ENCODE measurements around the gene ORAI1.
"Not testable (repeated sequence)": the region's sequence is repeated elsewhere in the genome, so short reads cannot be mapped to it uniquely, and the experiment has no call there.

Gene ORAI1

GRCh38 chr12:121626087-121626852 is at the start of gene ORAI1:
TSS of gene ORAI1 (plus strand) at chr12:121626530.
- DNase-seq (ENCODE audit: low read depth), result peak; percentile 96

GRCh38 chr12:121576851-121577391 is 49.4 kb upstream of the ORAI1 start:
- no peak for DNase-seq (ENCODE audit: low read depth)

- DNase-seq (ENCODE audit: low read depth), result no peak
Observed at GRCh38 chr12:121577443-121578180, 48.7 kb upstream of the ORAI1 start.

GRCh38 chr12:121578230-121579189 is 47.8 kb upstream of the ORAI1 start:
- peak; percentile 15 for DNase-seq (ENCODE audit: low read depth)

- peak; percentile 19 for DNase-seq (ENCODE audit: low read depth)
Observed at GRCh38 chr12:121579190-121579791, 47.0 kb upstream of the ORAI1 start.

- DNase-seq (ENCODE audit: low read depth), result peak; percentile 71
Observed at GRCh38 chr12:121579981-121580868, 46.1 kb upstream of the ORAI1 start.

GRCh38 chr12:121580959-121581685 is 45.2 kb upstream of the ORAI1 start, which contains the start of gene KDM2B:
TSS of gene KDM2B (minus strand) at chr12:121581023. CDS start at chr12:121580911, 112 bp downstream.
- DNase-seq (ENCODE audit: low read depth), result no peak

GRCh38 chr12:121581686-121582429 is 44.5 kb upstream of the ORAI1 start:
- no peak for DNase-seq (ENCODE audit: low read depth)

GRCh38 chr12:121582583-121583333 is 43.6 kb upstream of the ORAI1 start:
- DNase-seq (ENCODE audit: low read depth), result no peak

GRCh38 chr12:121583334-121583661 is 43.0 kb upstream of the ORAI1 start:
- DNase-seq (ENCODE audit: low read depth), result not testable (repeated sequence)

- DNase-seq (ENCODE audit: low read depth), result not testable (repeated sequence)
Observed at GRCh38 chr12:121584885-121585284, 41.4 kb upstream of the ORAI1 start.

- peak; percentile 45 for DNase-seq (ENCODE audit: low read depth)
Observed at GRCh38 chr12:121590476-121591143, 35.7 kb upstream of the ORAI1 start.

- DNase-seq (ENCODE audit: low read depth), result no peak
Observed at GRCh38 chr12:121592320-121592719, 34.0 kb upstream of the ORAI1 start.

GRCh38 chr12:121595520-121595919 is 30.8 kb upstream of the ORAI1 start:
- no peak for DNase-seq (ENCODE audit: low read depth)

- no peak for DNase-seq (ENCODE audit: low read depth)
Observed at GRCh38 chr12:121596526-121596925, 29.8 kb upstream of the ORAI1 start.

- DNase-seq (ENCODE audit: low read depth), result no peak
Observed at GRCh38 chr12:121600702-121601336, 25.5 kb upstream of the ORAI1 start.

- DNase-seq (ENCODE audit: low read depth), result no peak
Observed at GRCh38 chr12:121602766-121603165, 23.6 kb upstream of the ORAI1 start.
